COLO829 (cell line): ENCODE data around the gene CHMP3.
"Not testable (repeated sequence)": the region's sequence is repeated elsewhere in the genome, so short reads cannot be mapped to it uniquely, and the experiment has no call there.

ENCODE experiments used
- DNase-seq: peaks from one replicate; pipeline ENCODE4 v3.0.0; 2012; ENCODE audit warnings: low spot score

Gene CHMP3

GRCh38 chr2:86549440-86549839 is 13.8 kb downstream of the CHMP3 start:
- not testable (repeated sequence) for DNase-seq

- not testable (repeated sequence) for DNase-seq
These were observed 14.3 kb downstream of the CHMP3 start for GRCh38 chr2:86548913-86549396.

- DNase-seq: not testable (repeated sequence)
These were observed 14.9 kb downstream of the CHMP3 start for GRCh38 chr2:86548165-86548912.

- not testable (repeated sequence) for DNase-seq
These were observed 17.8 kb downstream of the CHMP3 start for GRCh38 chr2:86545296-86545924.

- not testable (repeated sequence) for DNase-seq
These were observed 18.8 kb downstream of the CHMP3 start for GRCh38 chr2:86544278-86545099.

- DNase-seq: no peak
These were observed 19.4 kb downstream of the CHMP3 start for GRCh38 chr2:86543793-86544192.

- DNase-seq: no peak
These were observed 19.9 kb downstream of the CHMP3 start for GRCh38 chr2:86543335-86543734.

GRCh38 chr2:86542814-86543213 is 20.4 kb downstream of the CHMP3 start:
- no peak for DNase-seq

GRCh38 chr2:86541334-86541733 is 21.9 kb downstream of the CHMP3 start:
- no peak for DNase-seq

- DNase-seq: no peak
These were observed 29.7 kb downstream of the CHMP3 start for GRCh38 chr2:86533589-86533988.

GRCh38 chr2:86525421-86526340 is 37.6 kb downstream of the CHMP3 start:
- DNase-seq: no peak

GRCh38 chr2:86523491-86523890 is 39.8 kb downstream of the CHMP3 start:
- no peak for DNase-seq

GRCh38 chr2:86522711-86523110 is 40.5 kb downstream of the CHMP3 start:
- DNase-seq: no peak

GRCh38 chr2:86521922-86522321 is 41.3 kb downstream of the CHMP3 start:
- no peak for DNase-seq

- no peak for DNase-seq
These were observed 43.1 kb downstream of the CHMP3 start for GRCh38 chr2:86520153-86520552.

- no peak for DNase-seq
These were observed 43.9 kb downstream of the CHMP3 start for GRCh38 chr2:86519349-86519748.

- no peak for DNase-seq
These were observed 44.8 kb downstream of the CHMP3 start for GRCh38 chr2:86518481-86518880.

GRCh38 chr2:86513948-86514660 is 49.1 kb downstream of the CHMP3 start:
- no peak for DNase-seq

GRCh38 chr2:86512892-86513291 is 50.4 kb downstream of the CHMP3 start:
- DNase-seq: no peak

GRCh38 chr2:86512034-86512433 is 51.2 kb downstream of the CHMP3 start:
- DNase-seq: no peak

GRCh38 chr2:86510436-86510933 is 52.8 kb downstream of the CHMP3 start:
- DNase-seq: no peak
